Left renal cortex interstitium (tissue), 4 donors: ENCODE results near the gene ZP2. TPM values are rescaled to one million over a fixed set of nuclear protein-coding genes. Genes with fewer than 3 reads are reported as not detected.
"Not testable (repeated sequence)": the region's sequence is repeated elsewhere in the genome, so short reads cannot be mapped to it uniquely, and the experiment has no call there.

Experiments used
- DNase-seq, 4 donors: peaks; one replicate each; pipeline ENCODE4 v3.0.0-alpha.2; 2013; ENCODE audit warnings: low read depth in 4 of 4, low spot score in 2 of 4, missing footprints in 1 of 4
- polyA plus RNA-seq, 4 donors: library from polyadenylated mRNA; unstranded; fragments of 120-200 nt; gene quantifications; one replicate each; pipeline ENCODE4 v1.2.1, GENCODE V29; 2013; ENCODE audit not compliant: insufficient read length in 4 of 4

ZP2 gene
- polyA plus RNA-seq, 4 donors: 0.10 to 0.31 (median 0.12) TPM

DNA sequence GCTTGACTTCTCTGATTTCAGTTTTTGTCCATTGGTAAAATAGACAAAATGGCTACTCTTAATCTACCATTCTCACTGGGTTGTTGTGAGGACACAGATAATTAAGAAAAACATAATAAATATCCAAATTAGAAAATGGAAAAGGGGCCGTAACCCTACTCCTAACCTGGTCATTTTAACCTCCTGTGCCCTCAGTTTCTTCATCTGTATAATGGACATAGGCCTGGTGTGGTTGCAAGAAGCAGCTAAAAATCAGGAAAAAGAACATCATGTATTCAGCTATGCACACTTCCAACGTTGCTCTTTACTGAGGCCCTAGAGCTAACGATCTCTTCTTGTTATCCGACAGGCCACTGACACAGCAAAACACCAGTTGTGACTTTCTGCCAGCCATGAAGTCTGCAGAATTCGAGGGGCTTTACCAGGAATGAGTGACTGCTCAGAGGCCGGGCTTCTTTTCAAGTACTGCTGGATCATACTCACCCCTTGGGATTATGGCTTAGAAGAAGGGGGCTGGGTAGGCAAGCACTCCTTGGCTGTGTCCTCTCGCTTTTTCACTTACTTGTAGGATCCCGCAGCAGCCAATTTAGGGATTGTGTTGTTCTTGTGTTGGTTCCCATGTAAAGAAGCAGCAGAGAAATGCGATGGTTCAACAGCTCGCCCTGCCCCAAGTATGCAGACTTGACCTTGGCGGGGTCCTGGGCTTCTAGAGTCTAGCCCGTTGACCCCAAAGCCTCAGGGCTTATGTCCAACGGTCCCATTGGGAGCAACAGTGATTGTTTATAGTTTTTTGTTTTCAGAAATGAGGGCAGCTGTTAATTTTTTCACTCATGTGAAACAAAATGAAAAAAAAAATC is 32.0 kb downstream of the ZP2 start:
- DNase-seq: no peak

DNA sequence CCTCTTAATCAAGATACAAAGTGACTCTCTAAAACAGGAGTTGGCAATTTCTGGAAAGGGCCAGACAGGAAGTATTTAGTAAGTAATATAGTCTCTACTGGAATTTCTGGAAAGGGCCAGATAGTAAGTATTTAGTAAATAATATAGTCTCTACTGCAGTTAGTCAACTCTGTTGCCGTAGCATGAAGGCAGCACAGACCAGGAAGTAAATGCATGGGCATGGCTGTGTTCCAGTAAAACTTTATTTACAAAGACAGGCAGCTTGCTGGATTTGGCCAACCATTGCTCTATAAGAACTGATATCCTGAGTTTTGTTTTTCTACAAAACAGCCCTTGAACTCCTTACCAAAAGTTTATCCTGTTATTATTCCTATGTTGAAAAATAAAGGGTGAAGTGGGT is 36.0 kb downstream of the ZP2 start:
- DNase-seq: no peak

DNA sequence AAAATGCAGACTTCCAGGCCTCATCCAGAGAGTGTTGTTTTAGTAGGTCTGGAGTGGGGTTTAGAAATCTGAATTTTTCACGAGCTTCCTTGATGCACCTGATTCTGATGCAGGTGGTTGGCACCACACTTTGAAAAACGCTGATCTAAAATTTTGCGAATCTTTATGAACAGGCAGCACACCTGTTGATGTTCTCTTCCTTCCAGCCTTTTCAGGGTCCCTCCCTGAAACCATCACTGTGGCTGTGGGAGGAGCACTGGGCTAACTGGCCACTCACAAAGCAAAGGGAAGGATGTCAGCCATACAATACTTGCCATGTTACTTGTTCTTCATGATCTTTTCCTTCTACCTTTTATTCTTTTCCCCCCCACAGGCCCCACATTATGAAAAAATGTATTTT is 38.7 kb downstream of the ZP2 start:
- no peak for DNase-seq

DNA sequence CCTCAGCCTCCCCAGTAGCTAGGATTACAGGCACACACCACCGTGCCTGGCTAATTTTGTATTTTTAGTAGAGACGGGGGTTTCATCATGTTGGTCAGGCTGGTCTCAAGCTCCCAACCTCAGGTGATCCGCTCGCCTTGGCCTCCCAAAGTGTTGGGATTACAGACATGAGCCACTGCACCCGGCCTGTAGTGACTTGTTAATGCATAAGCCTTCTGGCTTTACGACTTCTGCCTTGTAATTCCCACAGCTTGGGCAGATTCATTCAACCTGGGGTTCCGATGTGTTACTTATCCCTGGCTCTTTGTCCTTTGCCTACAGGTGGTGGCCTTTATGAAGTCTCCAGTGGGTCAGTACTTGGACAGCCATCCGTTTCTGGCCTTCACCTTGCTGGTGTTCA is 41.3 kb downstream of the ZP2 start:
- not testable (repeated sequence) for DNase-seq

DNA sequence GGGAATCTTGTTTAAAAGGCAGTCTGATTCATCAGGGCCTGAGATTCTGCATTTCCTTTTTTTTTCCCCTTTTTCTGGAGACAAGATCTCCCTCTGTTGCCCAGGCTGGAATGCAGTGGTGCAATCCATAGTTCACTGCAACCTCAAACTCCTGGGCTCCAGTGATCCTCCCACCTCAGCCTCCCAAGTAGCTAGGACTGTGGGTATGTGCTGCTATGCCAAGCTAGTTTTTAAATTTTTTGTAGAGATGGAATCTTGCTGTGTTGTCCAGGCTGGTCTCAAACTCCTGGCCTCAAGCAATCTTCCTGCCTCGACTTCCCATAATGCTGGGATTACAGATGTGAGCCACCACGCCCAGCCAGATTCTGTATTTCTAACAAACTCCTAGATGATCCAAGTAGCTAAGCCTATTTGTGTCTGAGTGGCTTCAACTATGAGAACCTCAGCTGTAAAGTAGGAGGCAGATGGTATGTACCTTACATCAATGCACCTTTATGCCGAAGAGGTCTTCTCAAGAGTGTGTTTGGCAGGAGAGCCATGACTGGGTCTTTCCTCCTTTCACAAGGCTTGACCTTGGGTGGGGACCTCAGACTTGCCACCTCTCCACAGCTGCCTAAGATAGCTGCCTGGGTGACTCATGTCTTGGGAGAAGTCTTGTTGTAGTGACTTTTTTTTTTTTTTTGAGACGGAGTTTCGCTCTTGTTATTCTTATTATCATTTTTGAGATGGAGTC is 42.0 kb downstream of the ZP2 start:
- DNase-seq: no peak

DNA sequence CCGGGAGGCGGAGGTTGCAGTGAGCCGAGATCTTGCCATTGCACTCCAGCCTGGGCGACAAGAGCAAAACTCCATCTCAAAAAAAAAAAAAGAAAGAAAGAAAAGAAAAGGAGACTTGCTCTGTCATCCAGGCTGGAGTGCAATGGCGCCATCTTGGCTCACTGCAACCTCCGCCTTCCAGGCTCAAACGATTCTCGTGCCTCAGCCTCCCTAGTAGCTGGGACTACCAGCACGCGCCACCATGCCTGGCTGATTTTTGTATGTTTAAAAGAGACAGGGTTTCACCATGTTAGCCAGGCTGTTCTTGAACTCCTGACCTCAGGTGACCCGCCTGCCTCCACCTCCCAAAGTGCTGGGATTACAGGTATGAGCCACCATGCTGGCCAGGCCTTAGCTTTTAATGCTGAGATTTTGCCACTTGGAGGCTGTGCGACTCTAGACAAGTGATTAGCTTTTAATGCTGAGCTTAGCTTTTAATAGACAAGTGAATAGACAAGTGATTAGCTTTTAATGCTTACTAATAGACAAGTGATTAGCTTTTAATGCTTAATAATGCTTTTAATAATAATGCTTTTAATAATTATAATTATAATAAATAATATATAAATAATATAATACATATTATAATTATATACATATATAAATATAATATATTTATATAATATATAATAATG is 43.3 kb downstream of the ZP2 start:
- no peak for DNase-seq

DNA sequence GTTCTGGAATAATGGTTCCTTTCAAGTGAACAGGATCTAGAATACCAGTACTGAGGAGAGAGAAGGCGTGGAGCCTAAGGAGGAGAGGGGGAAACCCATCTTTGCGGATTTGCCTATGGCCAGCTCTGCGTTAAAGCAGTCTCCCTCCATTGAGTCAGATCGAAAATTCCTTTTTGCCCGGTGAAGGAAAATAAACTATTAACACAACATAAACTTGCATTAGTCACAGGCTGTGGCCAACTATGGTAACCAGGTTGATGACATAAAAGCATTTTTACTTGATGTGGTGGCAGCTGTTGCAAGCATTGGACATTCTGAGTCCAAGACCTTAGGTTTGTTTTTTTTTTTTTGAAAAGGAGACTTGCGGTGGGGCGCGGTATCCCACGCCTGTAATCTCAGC is 44.0 kb downstream of the ZP2 start:
- DNase-seq: no peak

DNA sequence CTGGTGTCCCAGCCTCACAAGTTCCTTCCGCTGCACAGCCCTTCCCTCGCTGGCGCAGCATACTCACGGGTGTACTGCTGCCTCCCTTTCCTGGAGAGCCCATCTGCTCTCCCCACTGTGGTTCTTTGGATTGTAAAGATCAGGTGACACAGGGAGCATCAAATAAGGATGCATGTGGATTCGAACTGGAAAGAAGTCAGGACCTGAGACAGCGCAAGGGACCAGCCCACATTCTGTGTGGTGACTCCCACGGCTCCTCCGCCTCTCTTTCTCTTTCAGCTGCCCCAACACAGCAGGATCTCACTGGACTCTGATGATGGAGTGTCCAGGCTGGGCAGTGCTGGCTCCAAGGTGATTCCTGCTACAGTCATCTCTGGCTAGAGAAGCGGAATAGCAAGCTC is 44.8 kb downstream of the ZP2 start:
- no peak for DNase-seq

DNA sequence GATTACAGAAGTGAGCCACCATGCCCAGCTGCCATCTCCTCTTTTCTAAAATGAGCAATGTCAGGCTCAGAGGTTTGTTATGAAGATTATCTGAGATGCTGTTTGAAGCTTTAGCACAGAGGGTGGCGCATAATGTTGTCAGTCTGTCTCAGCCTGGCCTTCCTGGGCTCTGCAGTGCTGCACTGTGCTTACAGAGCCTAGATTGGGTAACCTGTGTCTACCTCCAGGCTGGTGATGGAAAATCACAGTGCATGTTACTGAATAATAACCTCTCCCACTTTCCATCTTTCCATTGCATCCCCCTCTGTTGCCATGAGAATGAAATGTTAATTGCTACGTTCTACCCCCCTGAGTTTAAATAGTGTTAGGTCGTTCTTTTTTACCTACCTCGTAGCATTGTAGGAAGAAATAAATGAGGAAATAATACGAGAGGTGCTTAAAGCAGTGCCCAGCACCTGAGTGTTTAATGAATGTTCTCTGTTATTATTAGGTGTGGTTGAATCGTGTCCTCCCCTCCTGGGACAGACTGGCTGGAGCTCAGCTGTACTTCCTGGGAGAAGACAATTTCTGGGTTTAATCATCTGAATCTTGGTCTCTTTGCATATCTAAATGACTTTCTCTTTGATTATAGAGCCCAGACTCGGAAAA is 46.7 kb downstream of the ZP2 start:
- no peak for DNase-seq

DNA sequence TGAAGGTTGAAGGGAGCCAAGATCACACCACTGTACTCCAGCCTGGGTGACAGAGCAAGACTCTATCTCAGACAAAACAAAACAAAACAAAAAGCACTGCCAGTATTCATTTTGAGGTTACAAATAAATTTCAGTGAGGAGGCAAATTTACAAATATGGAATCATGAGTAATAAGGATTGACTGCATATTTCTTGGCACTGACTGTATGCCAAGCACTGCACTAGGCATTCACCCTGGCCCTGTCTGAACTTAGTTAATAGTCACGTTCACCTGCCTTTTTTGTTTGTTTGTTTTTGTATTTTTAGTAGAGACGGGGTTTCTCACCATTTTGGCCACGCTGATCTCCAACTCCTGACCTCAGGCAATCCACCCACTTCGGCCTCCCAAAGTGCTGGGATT is 47.8 kb downstream of the ZP2 start:
- no peak for DNase-seq

DNA sequence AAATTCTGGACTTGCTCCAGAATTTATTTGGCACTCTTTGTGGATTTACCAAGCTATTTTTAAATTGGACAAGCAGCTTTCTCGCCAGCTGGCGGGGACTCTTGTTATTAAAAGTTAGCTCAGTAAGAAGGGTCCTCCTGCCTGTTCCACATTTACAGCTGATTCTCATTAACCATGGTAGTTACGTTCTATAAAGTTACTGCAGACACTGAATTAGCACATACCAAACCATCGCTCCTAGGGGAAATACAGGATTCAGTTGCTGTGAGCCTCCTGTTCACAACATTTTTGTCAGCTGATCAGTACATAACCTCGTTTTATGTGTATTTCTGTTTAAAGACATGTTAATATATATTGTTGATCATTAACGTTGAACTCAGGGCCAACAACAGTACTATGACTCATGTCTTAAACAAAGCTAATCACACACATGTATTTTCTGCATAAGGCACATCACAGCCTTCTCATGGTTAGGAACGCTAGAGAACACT is 48.7 kb downstream of the ZP2 start:
- DNase-seq: no peak

DNA sequence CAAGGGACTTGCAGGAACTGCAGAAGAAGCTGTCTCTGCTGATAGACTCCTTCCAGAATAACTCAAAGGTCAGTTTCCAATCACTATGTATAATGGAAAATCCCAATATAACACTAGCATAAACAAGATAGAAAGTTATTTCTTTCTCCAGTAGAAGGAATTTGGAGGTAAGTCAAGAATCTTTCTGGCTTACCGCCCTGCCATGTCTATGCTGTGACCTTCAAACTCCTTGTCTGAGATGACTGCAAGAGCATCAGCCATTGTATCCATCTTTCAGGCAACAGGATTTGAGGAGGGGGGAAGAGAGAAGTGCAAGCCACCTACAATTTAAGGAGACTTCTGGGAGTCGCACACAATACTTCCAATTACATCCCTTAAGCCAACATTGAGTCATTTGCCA is 50.2 kb downstream of the ZP2 start:
- DNase-seq: no peak

DNA sequence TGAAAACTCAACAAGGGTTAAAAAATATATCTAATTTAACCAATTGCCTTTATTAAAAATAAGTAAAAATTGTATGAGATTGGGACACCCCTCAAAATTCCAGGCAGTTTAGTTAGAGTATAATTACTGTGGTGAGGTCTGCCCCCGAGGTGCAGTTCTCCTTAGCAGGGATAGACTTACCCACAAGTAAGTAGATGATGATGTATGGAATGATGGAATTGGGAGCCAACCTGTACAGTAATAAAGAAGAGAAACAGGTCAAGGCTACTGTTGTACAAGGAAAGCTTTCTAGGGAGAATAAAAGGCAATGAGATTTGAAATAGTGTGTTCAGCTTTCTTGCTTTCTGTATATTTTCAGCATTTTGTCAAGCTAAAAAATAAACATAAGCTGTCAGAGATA is 51.1 kb downstream of the ZP2 start:
- DNase-seq: no peak

DNA sequence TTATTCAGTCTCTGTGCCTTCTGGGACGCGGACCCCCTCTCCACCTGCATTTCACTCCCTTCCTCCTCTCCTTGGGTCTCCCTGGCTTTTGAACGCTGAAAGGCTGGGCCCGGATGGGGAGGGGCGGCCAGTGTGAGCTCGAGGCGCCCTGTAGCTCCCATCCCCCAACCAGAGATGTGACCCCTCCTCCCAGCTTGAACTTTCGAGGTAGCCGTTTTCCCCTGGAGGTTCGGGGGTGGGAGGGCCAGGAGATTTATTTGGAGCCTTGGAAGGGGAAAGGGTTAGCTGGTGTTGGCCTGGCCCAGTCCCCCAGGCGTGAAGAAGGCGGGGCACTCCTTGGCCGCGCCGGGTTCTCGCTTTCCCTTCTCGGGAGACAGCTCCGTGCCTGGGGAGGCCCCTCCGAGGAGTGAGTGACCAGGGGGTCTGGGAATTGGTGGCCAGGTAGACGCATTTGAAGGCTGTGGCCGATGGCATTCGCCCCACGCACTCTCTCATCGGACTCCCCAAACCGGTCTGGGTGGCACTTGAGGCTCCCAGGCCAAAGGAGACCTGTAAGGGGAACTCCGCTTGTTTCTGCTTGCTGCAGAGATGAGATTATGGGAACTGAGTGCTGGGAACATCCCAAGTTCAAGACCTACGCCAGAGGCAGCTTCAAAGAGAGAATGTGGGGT is 52.0 kb downstream of the ZP2 start:
- no peak for DNase-seq

DNA sequence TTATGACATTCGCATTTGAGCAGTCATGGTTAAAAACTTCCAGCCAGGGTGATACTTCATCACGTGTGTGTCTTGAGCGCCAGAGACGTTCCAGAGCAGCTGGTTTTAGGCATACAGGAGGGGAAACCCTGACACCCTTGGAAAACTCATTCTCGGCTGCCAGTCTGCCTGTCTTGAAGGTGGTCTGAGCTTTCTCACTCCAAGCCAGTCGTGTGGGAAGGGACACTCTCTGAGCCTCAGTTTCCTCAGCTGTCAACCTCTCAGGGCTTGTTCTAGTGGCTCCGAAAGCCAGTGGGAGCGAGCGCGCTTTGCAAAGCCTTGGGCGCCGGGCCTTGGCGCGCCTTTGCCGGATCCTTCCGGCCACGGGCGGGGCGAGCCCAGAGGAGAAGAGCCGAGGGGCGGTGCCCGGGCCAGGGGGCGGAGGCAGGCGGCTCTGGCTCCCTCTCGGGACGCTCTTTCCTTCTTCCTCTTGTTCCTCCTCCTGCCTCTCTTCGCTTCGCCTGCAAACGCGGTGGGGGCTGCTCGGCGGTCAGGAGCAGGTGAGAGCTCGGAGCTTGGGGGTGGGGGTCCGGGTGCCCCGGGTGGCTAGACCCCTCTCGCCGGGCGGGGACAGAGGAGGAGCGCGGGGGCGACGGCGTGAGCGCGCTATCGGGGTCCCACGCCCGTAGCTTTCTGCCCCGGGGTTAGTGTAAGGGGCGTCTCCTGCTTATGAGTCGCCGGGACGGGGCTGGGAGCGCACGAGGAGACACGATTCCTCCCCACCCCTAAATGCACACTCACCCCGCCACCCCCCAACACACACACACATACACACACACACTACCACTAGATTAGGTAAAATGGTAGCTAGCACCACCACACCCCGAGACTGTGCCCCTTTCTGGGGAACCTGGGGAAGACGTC is 52.9 kb downstream of the ZP2 start, which contains the start of gene LDAF1:
TSS of gene LDAF1 (plus strand) at position 467 of the 903 bp plus-strand sequence. CDS start 2,509 bp downstream, outside the sequence.
- DNase-seq: peak in 2 of 4 donors; percentile 63 to 76

DNA sequence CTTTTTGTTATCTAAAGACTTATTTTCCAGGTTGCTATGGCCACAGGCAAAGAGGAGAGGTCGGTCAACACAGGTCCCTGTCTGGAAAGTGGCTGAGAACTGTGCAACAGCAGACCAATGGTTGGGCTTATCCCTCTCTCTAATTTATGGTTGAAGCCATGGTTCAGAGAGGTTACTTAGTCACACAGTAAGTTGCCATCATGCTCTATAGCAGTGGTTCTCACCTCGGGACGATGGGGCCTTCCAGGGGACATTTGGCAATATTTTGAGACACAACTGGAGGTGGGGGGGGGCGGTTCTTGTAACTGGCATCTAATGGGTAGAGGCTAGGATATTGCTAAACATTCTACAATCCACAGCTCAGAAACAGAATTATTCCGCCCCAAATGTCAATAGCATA is 53.7 kb downstream of the ZP2 start:
- DNase-seq: no peak

DNA sequence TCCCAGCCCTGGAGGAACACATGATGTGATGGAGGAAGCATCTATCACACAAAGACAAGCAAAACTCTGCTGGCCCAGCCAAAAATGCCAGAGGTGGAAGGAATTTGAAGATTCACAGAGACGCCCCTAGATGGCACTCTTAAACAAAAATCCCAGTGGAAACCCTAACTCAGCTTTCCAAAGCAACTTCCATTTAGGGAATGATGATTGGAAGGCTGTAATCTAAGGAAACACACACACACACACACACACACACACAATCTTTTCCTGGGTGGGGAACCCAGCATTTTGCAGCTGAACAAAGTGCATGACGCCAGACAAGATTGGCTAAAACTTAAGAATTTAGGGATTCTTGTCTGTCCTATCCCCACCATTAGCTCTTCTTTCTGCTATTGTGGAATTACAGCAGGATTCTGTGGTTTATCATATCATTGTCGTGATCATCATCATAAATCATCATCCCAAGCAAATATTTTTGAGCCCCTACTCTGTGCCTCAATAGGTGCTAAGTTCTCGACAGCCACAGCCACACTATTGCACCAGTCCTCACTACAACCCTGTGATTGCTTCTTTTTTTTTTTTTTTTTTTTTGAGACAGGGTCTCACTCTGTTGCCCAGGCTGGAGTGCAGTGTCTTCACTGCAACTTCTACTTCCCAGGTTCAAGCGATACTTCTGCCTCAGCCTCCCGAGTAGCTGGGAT is 54.5 kb downstream of the ZP2 start:
- peak in 2 of 4 donors; percentile 29 to 50 for DNase-seq

DNA sequence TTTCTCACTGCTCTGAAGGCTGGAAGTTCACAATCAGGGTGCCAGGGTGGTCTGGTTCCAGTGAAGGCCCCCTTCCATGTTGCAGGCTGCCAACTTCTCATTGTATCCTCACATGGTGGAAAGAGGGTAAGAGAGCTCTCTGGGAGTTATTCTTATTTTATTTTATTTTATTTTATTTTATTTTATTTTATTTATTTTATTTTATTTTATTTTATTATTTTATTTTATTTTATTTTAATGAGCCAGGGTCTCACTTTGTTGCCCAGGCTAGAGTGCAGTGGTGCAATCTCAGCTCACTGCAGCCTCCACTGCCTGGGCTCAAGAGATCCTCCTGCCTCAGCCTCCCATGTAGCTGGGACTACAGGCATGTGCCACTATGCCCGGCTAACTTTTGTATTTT is 55.4 kb downstream of the ZP2 start:
- not testable (repeated sequence) for DNase-seq
